ENCODE data around the gene BCAS1.

BCAS1 gene

GRCh38 chr20:53904261-53904660, 166.1 kb downstream of the BCAS1 start:
- no peak overlapping the region for H3K4me3 ChIP-seq (ENCODE audit: low read depth, low read length)
- no peak for DNase-seq (ENCODE audit: low read depth)
- no peak for TF ChIP-seq CTCF (IDR thresholded peaks at IDR 0.05; ENCODE audit: low read depth, low read length, missing control alignments)

- DNase-seq (ENCODE audit: low read depth) = no peak
- no peak overlapping the region for H3K4me3 ChIP-seq (ENCODE audit: low read depth, low read length)
- TF ChIP-seq CTCF (IDR thresholded peaks at IDR 0.05; ENCODE audit: low read depth, low read length, missing control alignments) = no peak
These were observed 166.8 kb downstream of the BCAS1 start for GRCh38 chr20:53903652-53903987.

- no peak overlapping the region for H3K4me3 ChIP-seq (ENCODE audit: low read depth, low read length)
- no peak for TF ChIP-seq CTCF (IDR thresholded peaks at IDR 0.05; ENCODE audit: low read depth, low read length, missing control alignments)
- no peak for DNase-seq (ENCODE audit: low read depth)
These were observed 167.3 kb downstream of the BCAS1 start for GRCh38 chr20:53902968-53903651.

- no peak for TF ChIP-seq CTCF (IDR thresholded peaks at IDR 0.05; ENCODE audit: low read depth, low read length, missing control alignments)
- H3K4me3 ChIP-seq (ENCODE audit: low read depth, low read length) = no peak overlapping the region
- no peak for DNase-seq (ENCODE audit: low read depth)
These were observed 168.8 kb downstream of the BCAS1 start for GRCh38 chr20:53901497-53902096.

GRCh38 chr20:53901064-53901463, 169.3 kb downstream of the BCAS1 start:
- TF ChIP-seq CTCF (IDR thresholded peaks at IDR 0.05; ENCODE audit: low read depth, low read length, missing control alignments) = no peak
- DNase-seq (ENCODE audit: low read depth) = no peak
- H3K4me3 ChIP-seq (ENCODE audit: low read depth, low read length) = no peak overlapping the region

- no peak overlapping the region for H3K4me3 ChIP-seq (ENCODE audit: low read depth, low read length)
- no peak for TF ChIP-seq CTCF (IDR thresholded peaks at IDR 0.05; ENCODE audit: low read depth, low read length, missing control alignments)
- no peak for DNase-seq (ENCODE audit: low read depth)
These were observed 169.9 kb downstream of the BCAS1 start for GRCh38 chr20:53900380-53900999.
